Vagina (tissue), 2 donors: ENCODE data around the gene C12orf60. TPM values are rescaled to one million over a fixed set of nuclear protein-coding genes. Genes with fewer than 3 reads are reported as not detected.

Experiments used
- DNase-seq, 2 donors: peaks; one replicate each; pipeline ENCODE4 v3.0.0-alpha.2; 2017; ENCODE audit errors: extremely low spot score in 2 of 2
- H3K27ac ChIP-seq: fragments of 200-600 bp; sonication (generic); one replicate; pipeline ENCODE4 v1.5.1; 2019
- H3K27me3 ChIP-seq: fragments of 200-600 bp; sonication (generic); one replicate; pipeline ENCODE4 v1.5.1; 2019
- H3K36me3 ChIP-seq, 2 donors: fragments of 200-600 bp; sonication (generic); one replicate each; pipeline ENCODE4 v1.5.1; 2017 to 2019
- H3K4me1 ChIP-seq: fragments of 200-600 bp; sonication (generic); one replicate; pipeline ENCODE4 v1.5.1; 2019
- H3K4me3 ChIP-seq, 2 donors: fragments of 200-600 bp; sonication (generic); 1 replicate in 1 of 2; 2 replicates in 1 of 2; pipeline ENCODE4 v1.5.1; 2016 to 2019
- H3K9me3 ChIP-seq: fragments of 200-600 bp; sonication (generic); one replicate; pipeline ENCODE4 v1.5.1; 2019
- CTCF ChIP-seq, 3 experiments: fragments of 450-650 bp in 2 of 3; fragments of 200-600 bp in 1 of 3; sonication (generic) in 1 of 3; IDR thresholded peaks; one replicate each; pipeline ENCODE4 v1.5.1; 2017 to 2019; ENCODE audit warnings: antibody characterized with exemption in 3 of 3, mild to moderate bottlenecking in 2 of 3, moderate library complexity in 2 of 3
- POLR2A ChIP-seq, 2 donors: fragments of 450-650 bp; IDR thresholded peaks; one replicate each; pipeline ENCODE4 v1.6.1; 2017; ENCODE audit warnings: antibody characterized with exemption in 2 of 2, mild to moderate bottlenecking in 2 of 2, moderate library complexity in 2 of 2
- POLR2AphosphoS5 ChIP-seq, 2 donors: sonication (generic); formaldehyde crosslinking; IDR thresholded peaks; one replicate each; pipeline ENCODE4 v1.9.0; 2017; ENCODE audit warnings: antibody characterized with exemption in 2 of 2, mild to moderate bottlenecking in 2 of 2, low read depth in 1 of 2; ENCODE audit not compliant: insufficient read depth in 1 of 2
- intact Hi-C: fragments of 100-400 bp; cut with DNase I; formaldehyde crosslinking; loops from one replicate; pipeline ENCODE4 v1.15.1; 2023
- total RNA-seq: library from RNA; depleted of rRNA; stranded (reverse); fragments of >200 nt; gene quantifications from one replicate; pipeline ENCODE4 v1.2.3, GENCODE V29; 2016

The C12orf60 gene
- total RNA-seq, 1 donor from 2014 or later, result 0.74 TPM

DNA sequence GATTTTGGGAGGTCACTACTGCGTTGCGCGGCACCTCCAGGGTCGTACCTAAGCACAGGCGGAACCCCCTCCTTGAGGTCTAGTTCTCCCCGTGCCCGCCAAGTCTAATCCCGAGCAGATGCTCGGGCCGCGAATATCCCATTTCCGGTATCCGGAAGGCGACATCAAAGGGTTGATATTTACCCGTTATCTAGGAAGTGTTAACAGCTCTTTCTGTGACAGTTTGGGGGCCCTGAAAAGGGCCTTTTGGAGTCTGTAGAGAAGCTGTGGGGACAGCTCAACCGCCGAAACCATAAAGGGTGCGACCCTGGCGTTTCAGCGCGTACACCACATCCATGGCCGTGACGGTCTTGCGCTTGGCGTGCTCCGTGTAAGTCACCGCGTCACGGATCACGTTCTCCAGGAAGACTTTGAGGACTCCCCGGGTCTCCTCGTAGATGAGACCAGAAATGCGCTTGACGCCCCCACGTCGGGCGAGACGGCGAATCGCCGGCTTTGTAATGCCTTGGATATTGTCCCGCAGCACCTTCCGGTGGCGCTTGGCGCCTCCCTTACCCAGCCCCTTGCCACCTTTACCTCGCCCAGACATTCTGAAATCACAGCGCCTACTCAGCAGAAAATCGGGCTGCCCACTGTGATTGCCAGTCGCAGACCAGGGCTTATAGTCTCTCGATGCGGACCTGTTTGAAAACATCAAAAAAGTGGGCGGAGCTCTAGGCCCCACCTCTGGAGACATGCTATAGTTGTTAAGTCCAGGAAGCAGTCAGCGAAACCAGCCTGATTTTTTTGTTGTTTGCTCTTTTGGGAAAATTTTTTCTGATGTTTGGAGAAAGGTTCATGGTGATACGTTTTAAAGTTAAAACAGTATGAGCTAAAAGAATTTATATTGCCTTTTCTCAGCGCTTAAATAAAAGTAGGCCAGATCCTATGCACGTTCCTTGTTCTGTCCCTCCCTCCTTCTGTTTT is 32.7 kb upstream of the C12orf60 start:
- H3K4me3 ChIP-seq, result peak overlapping the region; percentile 67 to 82
- TF ChIP-seq CTCF (IDR thresholded peaks at IDR 0.05) (no peak), POLR2A (IDR thresholded peaks at IDR 0.05) (peak; percentile 23 to 93), POLR2AphosphoS5 (IDR thresholded peaks at IDR 0.05; ENCODE audit: insufficient read depth in 1 of 2, low read depth in 1 of 2) (peak; percentile 99)
- no peaks in the 10 kb centered on the region for H3K27me3 ChIP-seq
- H3K27ac ChIP-seq, result peak overlapping the region; percentile 94
- H3K9me3 ChIP-seq, result no peaks in the 10 kb centered on the region
- no peaks in the 10 kb centered on the region for H3K36me3 ChIP-seq
- intact Hi-C loops, result loop anchor here (10.0 kb wide), 1 partner anchor 114 kb away; the partner anchor contains the start of gene MGP
- peak in 1 of 2 donors; percentile 98 for DNase-seq
- peaks cover 29% of the 10 kb centered on the region for H3K4me1 ChIP-seq

DNA sequence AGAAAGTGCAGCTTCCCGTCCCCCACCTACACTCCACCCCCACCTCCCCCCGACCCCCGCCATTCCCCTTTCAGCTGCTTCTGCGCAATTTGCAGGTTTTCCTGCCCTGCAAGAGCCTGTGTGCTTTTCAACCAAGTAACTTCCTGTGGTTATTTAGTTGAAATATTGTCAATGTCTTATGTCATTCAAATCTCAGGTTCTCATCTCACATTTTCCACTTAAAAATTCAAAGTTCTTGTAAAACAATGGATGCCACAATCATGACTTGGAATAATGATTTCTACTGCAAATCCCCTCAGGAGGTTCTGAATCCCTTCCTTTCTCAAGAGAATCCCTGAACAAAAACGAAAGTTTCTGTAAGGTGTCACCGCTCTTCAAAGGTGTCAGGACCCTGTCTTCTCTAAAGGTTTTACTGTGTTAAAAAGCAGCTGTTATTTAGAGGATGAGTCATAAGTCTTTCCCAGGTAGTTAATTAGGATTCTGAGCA is 31.8 kb upstream of the C12orf60 start:
- Histone ChIP-seq H3K27ac (peak overlapping the region; percentile 94), H3K36me3 (no peaks in the 10 kb centered on the region), H3K4me1 (peaks cover 38% of the 10 kb centered on the region), H3K4me3 (peak overlapping the region; percentile 67 to 82), H3K27me3 (no peaks in the 10 kb centered on the region), H3K9me3 (no peaks in the 10 kb centered on the region)
- no peak for DNase-seq
- intact Hi-C loops, result loop anchor here (10.0 kb wide), 1 partner anchor 113 kb away; the partner anchor contains the start of gene MGP
- TF ChIP-seq POLR2AphosphoS5 (IDR thresholded peaks at IDR 0.05; ENCODE audit: insufficient read depth in 1 of 2, low read depth in 1 of 2) (no peak), CTCF (IDR thresholded peaks at IDR 0.05) (no peak), POLR2A (IDR thresholded peaks at IDR 0.05) (no peak)

- H3K27ac ChIP-seq, result no peak overlapping the region
- no peak overlapping the region for H3K4me3 ChIP-seq
- peaks cover 47% of the 10 kb centered on the region for H3K4me1 ChIP-seq
- no peaks in the 10 kb centered on the region for H3K27me3 ChIP-seq
- no peak for DNase-seq
- TF ChIP-seq POLR2A (IDR thresholded peaks at IDR 0.05) (no peak), POLR2AphosphoS5 (IDR thresholded peaks at IDR 0.05; ENCODE audit: insufficient read depth in 1 of 2, low read depth in 1 of 2) (no peak), CTCF (IDR thresholded peaks at IDR 0.05) (no peak)
- H3K36me3 ChIP-seq, result no peaks in the 10 kb centered on the region
- intact Hi-C loops, result loop anchor here (10.0 kb wide), 1 partner anchor 112 kb away; the partner anchor contains the start of gene MGP
- no peaks in the 10 kb centered on the region for H3K9me3 ChIP-seq
These were observed 30.5 kb upstream of the C12orf60 start for GRCh38 chr12:14772946-14773345.

GRCh38 chr12:14773685-14774073 is 29.8 kb upstream of the C12orf60 start:
- peak overlapping the region; percentile 91 for H3K27ac ChIP-seq
- H3K4me3 ChIP-seq, result peak overlapping the region; percentile 79 to 85
- TF ChIP-seq POLR2AphosphoS5 (IDR thresholded peaks at IDR 0.05; ENCODE audit: insufficient read depth in 1 of 2, low read depth in 1 of 2), result no peak
- TF ChIP-seq POLR2A (IDR thresholded peaks at IDR 0.05), result no peak
- TF ChIP-seq CTCF (IDR thresholded peaks at IDR 0.05), result no peak
- H3K36me3 ChIP-seq, result no peaks in the 10 kb centered on the region
- DNase-seq, result peak in 1 of 2 donors; percentile 90
- H3K27me3 ChIP-seq, result no peaks in the 10 kb centered on the region
- no peaks in the 10 kb centered on the region for H3K9me3 ChIP-seq
- H3K4me1 ChIP-seq, result peaks cover 41% of the 10 kb centered on the region
- intact Hi-C loops, result loop anchor here (10.0 kb wide), 1 partner anchor 111 kb away; the partner anchor contains the start of gene MGP
